ENCODE data around the gene RGS9BP.
"Not testable (repeated sequence)": the region's sequence is repeated elsewhere in the genome, so short reads cannot be mapped to it uniquely, and the experiment has no call there.

GRCh38 chr19:32693151-32694108, 17.8 kb downstream of the RGS9BP start:
- not testable (repeated sequence) for TF ChIP-seq POLR2AphosphoS5 (IDR thresholded peaks at IDR 0.05; ENCODE audit: borderline replicate concordance, low read depth, low read length); EZH2 (IDR thresholded peaks at IDR 0.05); FOXP2 (optimal IDR thresholded peaks at IDR 0.05; ENCODE audit: control extremely low read depth, extremely low read length, insufficient read depth)

All from SK-N-MC (cell line).